GM23338 (cell line): ENCODE data around the gene MEIOSIN. TPM values are rescaled to one million over a fixed set of nuclear protein-coding genes. Genes with fewer than 3 reads are reported as not detected.

Source experiments
- ATAC-seq: fragments of 200-7000 bp; cut with Tn5 transposase; 3 replicates; pipeline ENCODE4 v1.9.1; 2020
- DNase-seq: peaks from one replicate; pipeline ENCODE4 v3.0.0-alpha.2; 2015; ENCODE audit warnings: low spot score
- H2AFZ ChIP-seq: fragments of 200-600 bp; sonication (generic); 2 replicates; pipeline ENCODE4 v1.8.0; 2016; ENCODE audit warnings: antibody characterized with exemption, mild to moderate bottlenecking, moderate library complexity
- H3F3A ChIP-seq: fragments of 200-600 bp; sonication (generic); replicated peaks from 2 replicates; pipeline ENCODE4 v1.8.0; 2017; ENCODE audit warnings: antibody characterized with exemption, mixed run types, low read depth
- H3K27ac ChIP-seq: fragments of 200-600 bp; sonication (generic); 2 replicates; pipeline ENCODE4 v1.6.1; 2016; ENCODE audit warnings: low read depth
- H3K27me3 ChIP-seq: fragments of 200-600 bp; sonication (generic); 2 replicates; pipeline ENCODE4 v1.8.0; 2016; ENCODE audit warnings: mild to moderate bottlenecking, mixed run types, moderate library complexity; ENCODE audit not compliant: insufficient read depth
- H3K36me3 ChIP-seq: fragments of 200-600 bp; sonication (generic); 2 replicates; pipeline ENCODE4 v1.8.0; 2016; ENCODE audit warnings: mild to moderate bottlenecking; ENCODE audit not compliant: insufficient read depth
- H3K4me1 ChIP-seq: fragments of 200-600 bp; sonication (generic); 2 replicates; pipeline ENCODE4 v1.8.0; 2016; ENCODE audit warnings: mild to moderate bottlenecking, moderate library complexity; ENCODE audit not compliant: insufficient read depth
- H3K4me2 ChIP-seq: fragments of 200-600 bp; sonication (generic); 2 replicates; pipeline ENCODE4 v1.7.1; 2017; ENCODE audit warnings: mixed run types
- H3K4me3 ChIP-seq: fragments of 200-600 bp; sonication (generic); 2 replicates; pipeline ENCODE4 v1.6.1; 2016; ENCODE audit warnings: mixed run types
- H3K79me2 ChIP-seq: fragments of 200-600 bp; sonication (generic); replicated peaks from 2 replicates; pipeline ENCODE4 v1.8.0; 2017; ENCODE audit warnings: mild to moderate bottlenecking; ENCODE audit not compliant: insufficient read depth
- H3K9me2 ChIP-seq: fragments of 200-600 bp; sonication (generic); 2 replicates; pipeline ENCODE4 v1.8.0; 2017; ENCODE audit not compliant: insufficient read depth
- H4K20me1 ChIP-seq: fragments of 200-600 bp; sonication (generic); replicated peaks from 2 replicates; pipeline ENCODE4 v1.8.0; 2017; ENCODE audit warnings: mild to moderate bottlenecking; ENCODE audit not compliant: insufficient read depth
- H3K27ac Mint-ChIP-seq: 2 replicates; pipeline ENCODE4 v1.8.0; 2020; ENCODE audit warnings: inconsistent platforms, mild to moderate bottlenecking, moderate library complexity, mixed read lengths
- H3K27me3 Mint-ChIP-seq: 3 replicates; pipeline ENCODE4 v1.8.0; 2022; ENCODE audit warnings: low read depth, mild to moderate bottlenecking, moderate library complexity, mixed read lengths, inconsistent platforms; ENCODE audit not compliant: insufficient read depth, poor library complexity
- H3K36me3 Mint-ChIP-seq: 3 replicates; pipeline ENCODE4 v1.8.0; 2021; ENCODE audit warnings: low read depth, mild to moderate bottlenecking, inconsistent platforms, moderate library complexity, mixed read lengths
- H3K4me1 Mint-ChIP-seq: 3 replicates; pipeline ENCODE4 v1.8.0; 2020; ENCODE audit warnings: mild to moderate bottlenecking, inconsistent platforms, mixed read lengths
- H3K4me3 Mint-ChIP-seq: 3 replicates; pipeline ENCODE4 v1.8.0; 2021; ENCODE audit warnings: moderate library complexity, mild to moderate bottlenecking, inconsistent platforms, mixed read lengths
- H3K9me3 Mint-ChIP-seq: 3 replicates; pipeline ENCODE4 v1.8.0; 2020; ENCODE audit warnings: moderate library complexity, mild to moderate bottlenecking, inconsistent platforms, mixed read lengths
- CTCF ChIP-seq, 2 experiments: fragments of 200-600 bp in 1 of 2; sonication (generic) in 1 of 2; conservative IDR thresholded peaks; 2 replicates each; pipeline versions ENCODE4 v1.5.1 to v1.6.1; 2016 to 2017; ENCODE audit warnings: antibody characterized with exemption in 2 of 2, low read depth in 2 of 2, mild to moderate bottlenecking in 2 of 2, moderate library complexity in 1 of 2
- EZH2 ChIP-seq: fragments of 200-600 bp; sonication (generic); IDR thresholded peaks from one replicate; pipeline ENCODE4 v1.8.0; 2017; ENCODE audit warnings: antibody characterized with exemption, mild to moderate bottlenecking, low read depth; ENCODE audit not compliant: unreplicated experiment
- EZH2phosphoT487 ChIP-seq: fragments of 200-600 bp; sonication (generic); IDR thresholded peaks from one replicate; pipeline ENCODE4 v1.8.1; 2018; ENCODE audit warnings: antibody characterized with exemption; ENCODE audit not compliant: unreplicated experiment
- JUNB ChIP-seq: IDR thresholded peaks from one replicate; pipeline ENCODE4 v1.6.1; 2016; ENCODE audit warnings: antibody characterized with exemption; ENCODE audit not compliant: unreplicated experiment
- POLR2AphosphoS5 ChIP-seq: IDR thresholded peaks from 2 replicates; pipeline ENCODE4 v1.6.1; 2016; ENCODE audit warnings: antibody characterized with exemption, low read depth
- STAT1 ChIP-seq: IDR thresholded peaks from one replicate; pipeline ENCODE4 v1.6.1; 2016; ENCODE audit warnings: antibody characterized with exemption; ENCODE audit not compliant: unreplicated experiment
- ZNF114 ChIP-seq: fragments of 250-450 bp; sonication (Bioruptor Pico); IDR thresholded peaks from 2 replicates; pipeline ENCODE4 v1.5.0; 2020; ENCODE audit warnings: mild to moderate bottlenecking, moderate library complexity
- ZNF331 ChIP-seq: fragments of 250-450 bp; sonication (Bioruptor Pico); IDR thresholded peaks from 2 replicates; pipeline ENCODE4 v1.5.0; 2020; ENCODE audit warnings: low read depth, mild to moderate bottlenecking, moderate library complexity
- polyA plus RNA-seq: library from polyadenylated mRNA; unstranded; fragments of >200 nt; fragmentation: Nextera tagmentation; extraction: Ambion mirVana; gene quantifications from 2 replicates; pipeline ENCODE4 v1.2.1, GENCODE V29; 2016
- total RNA-seq: library from RNA; depleted of rRNA; stranded (reverse); fragments of >200 nt; shearing (Covaris generic); gene quantifications from 2 replicates; pipeline ENCODE4 v1.2.3, GENCODE V29; 2014
- TF ChIP-seq, protein P1 (sequence below): fragments of 250-450 bp; sonication (Bioruptor Pico); IDR thresholded peaks from 2 replicates; pipeline ENCODE4 v1.5.0; 2020; ENCODE audit warnings: mild to moderate bottlenecking, moderate library complexity

Gene MEIOSIN
- total and polyA plus RNA-seq, 2 experiments from 2014 or later: 0.21 to 0.28 TPM

DNA sequence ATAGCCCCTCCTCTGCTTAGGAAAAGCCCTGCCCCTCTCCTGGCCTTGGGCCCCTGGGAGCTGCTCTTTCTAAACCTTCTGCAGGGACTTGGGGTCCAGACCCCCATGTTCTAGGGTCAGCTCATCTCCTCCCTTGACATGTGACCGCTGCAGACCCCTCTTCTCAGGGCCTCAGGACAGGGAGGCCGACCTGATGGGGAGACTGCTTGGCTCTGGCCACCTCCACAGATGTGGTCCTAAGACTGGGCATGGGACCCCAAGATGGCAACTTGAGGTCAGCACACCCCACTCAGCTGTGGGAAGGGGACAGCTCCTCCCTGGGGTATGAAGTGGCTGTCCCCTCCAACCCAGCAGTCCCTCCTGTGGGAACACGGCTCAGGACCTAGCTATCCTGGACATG, 39.7 kb downstream of the MEIOSIN start:
- peaks cover 39% of the 10 kb centered on the region for H3K27me3 Mint-ChIP-seq
- H3K9me3 Mint-ChIP-seq: no peaks in the 10 kb centered on the region; the same call in 2 of the 3 replicates
- Histone ChIP-seq H3K4me2 (no peak overlapping the region), H2AFZ (no peak overlapping the region), H3K36me3 (0 out of 2 replicates have a peak, but pooled peaks cover 3% of the 10 kb centered on the region), H3K9me2 (no peaks in the 10 kb centered on the region), H3F3A (peaks cover 28% of the 10 kb centered on the region), H3K27ac (no peak overlapping the region), H4K20me1 (peaks cover 3% of the 10 kb centered on the region; the same call in 1 of the 2 replicates), H3K4me3 (no peak overlapping the region), H3K4me1 (peaks cover 9% of the 10 kb centered on the region; the same call in 1 of the 2 replicates), H3K79me2 (no peaks in the 10 kb centered on the region), H3K27me3 (no peaks in the 10 kb centered on the region)
- no peak overlapping the region for H3K27ac Mint-ChIP-seq
- no peak for ATAC-seq
- no peak for DNase-seq
- TF ChIP-seq, protein P1, sequence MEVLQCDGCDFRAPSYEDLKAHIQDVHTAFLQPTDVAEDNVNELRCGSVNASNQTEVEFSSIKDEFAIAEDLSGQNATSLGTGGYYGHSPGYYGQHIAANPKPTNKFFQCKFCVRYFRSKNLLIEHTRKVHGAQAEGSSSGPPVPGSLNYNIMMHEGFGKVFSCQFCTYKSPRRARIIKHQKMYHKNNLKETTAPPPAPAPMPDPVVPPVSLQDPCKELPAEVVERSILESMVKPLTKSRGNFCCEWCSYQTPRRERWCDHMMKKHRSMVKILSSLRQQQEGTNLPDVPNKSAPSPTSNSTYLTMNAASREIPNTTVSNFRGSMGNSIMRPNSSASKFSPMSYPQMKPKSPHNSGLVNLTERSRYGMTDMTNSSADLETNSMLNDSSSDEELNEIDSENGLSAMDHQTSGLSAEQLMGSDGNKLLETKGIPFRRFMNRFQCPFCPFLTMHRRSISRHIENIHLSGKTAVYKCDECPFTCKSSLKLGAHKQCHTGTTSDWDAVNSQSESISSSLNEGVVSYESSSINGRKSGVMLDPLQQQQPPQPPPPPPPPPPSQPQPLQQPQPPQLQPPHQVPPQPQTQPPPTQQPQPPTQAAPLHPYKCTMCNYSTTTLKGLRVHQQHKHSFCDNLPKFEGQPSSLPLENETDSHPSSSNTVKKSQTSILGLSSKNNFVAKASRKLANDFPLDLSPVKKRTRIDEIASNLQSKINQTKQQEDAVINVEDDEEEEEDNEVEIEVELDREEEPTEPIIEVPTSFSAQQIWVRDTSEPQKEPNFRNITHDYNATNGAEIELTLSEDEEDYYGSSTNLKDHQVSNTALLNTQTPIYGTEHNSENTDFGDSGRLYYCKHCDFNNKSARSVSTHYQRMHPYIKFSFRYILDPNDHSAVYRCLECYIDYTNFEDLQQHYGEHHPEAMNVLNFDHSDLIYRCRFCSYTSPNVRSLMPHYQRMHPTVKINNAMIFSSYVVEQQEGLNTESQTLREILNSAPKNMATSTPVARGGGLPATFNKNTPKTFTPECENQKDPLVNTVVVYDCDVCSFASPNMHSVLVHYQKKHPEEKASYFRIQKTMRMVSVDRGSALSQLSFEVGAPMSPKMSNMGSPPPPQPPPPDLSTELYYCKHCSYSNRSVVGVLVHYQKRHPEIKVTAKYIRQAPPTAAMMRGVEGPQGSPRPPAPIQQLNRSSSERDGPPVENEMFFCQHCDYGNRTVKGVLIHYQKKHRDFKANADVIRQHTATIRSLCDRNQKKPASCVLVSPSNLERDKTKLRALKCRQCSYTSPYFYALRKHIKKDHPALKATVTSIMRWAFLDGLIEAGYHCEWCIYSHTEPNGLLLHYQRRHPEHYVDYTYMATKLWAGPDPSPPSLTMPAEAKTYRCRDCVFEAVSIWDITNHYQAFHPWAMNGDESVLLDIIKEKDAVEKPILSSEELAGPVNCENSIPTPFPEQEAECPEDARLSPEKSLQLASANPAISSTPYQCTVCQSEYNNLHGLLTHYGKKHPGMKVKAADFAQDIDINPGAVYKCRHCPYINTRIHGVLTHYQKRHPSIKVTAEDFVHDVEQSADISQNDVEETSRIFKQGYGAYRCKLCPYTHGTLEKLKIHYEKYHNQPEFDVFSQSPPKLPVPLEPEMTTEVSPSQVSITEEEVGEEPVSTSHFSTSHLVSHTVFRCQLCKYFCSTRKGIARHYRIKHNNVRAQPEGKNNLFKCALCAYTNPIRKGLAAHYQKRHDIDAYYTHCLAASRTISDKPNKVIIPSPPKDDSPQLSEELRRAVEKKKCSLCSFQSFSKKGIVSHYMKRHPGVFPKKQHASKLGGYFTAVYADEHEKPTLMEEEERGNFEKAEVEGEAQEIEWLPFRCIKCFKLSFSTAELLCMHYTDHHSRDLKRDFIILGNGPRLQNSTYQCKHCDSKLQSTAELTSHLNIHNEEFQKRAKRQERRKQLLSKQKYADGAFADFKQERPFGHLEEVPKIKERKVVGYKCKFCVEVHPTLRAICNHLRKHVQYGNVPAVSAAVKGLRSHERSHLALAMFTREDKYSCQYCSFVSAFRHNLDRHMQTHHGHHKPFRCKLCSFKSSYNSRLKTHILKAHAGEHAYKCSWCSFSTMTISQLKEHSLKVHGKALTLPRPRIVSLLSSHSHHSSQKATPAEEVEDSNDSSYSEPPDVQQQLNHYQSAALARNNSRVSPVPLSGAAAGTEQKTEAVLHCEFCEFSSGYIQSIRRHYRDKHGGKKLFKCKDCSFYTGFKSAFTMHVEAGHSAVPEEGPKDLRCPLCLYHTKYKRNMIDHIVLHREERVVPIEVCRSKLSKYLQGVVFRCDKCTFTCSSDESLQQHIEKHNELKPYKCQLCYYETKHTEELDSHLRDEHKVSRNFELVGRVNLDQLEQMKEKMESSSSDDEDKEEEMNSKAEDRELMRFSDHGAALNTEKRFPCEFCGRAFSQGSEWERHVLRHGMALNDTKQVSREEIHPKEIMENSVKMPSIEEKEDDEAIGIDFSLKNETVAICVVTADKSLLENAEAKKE (CRISPR knock-in tag): no peak
- TF ChIP-seq JUNB: no peak
- 0 out of 2 replicates have a peak, but pooled peaks have one; percentile 1 for TF ChIP-seq POLR2AphosphoS5
- H3K4me1 Mint-ChIP-seq: peaks cover 15% of the 10 kb centered on the region
- H3K36me3 Mint-ChIP-seq: peaks cover 40% of the 10 kb centered on the region
- no peak overlapping the region for H3K4me3 Mint-ChIP-seq

DNA sequence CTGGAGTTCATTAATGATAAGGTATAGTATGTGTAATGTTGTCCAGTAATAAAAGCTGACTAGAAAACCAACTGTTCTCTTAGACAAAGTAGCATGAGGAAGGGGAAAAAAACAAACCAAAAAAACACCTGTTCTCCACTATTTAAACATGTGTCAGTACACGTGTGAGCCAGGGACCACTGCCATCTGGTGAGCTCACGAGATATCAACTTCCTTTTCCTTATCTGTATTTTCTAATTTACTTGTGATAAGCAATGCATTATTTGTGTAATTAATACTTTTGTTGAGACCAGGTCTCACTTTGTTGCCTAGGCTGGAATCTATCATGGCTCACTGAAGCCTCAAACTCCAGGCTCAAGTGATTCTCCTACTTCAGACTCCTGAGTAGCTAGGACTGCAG, 40.1 kb downstream of the MEIOSIN start:
- peaks cover 41% of the 10 kb centered on the region for H3K27me3 Mint-ChIP-seq
- no peak overlapping the region for H2AFZ ChIP-seq
- peaks cover 43% of the 10 kb centered on the region for H3K36me3 Mint-ChIP-seq
- H3K27ac ChIP-seq: no peak overlapping the region
- no peaks in the 10 kb centered on the region for H3K79me2 ChIP-seq
- peaks cover 3% of the 10 kb centered on the region; the same call in 1 of the 2 replicates for H4K20me1 ChIP-seq
- ATAC-seq (no peak), DNase-seq (no peak)
- 0 out of 2 replicates have a peak, but pooled peaks cover 3% of the 10 kb centered on the region for H3K36me3 ChIP-seq
- peaks cover 16% of the 10 kb centered on the region for H3K4me1 Mint-ChIP-seq
- H3K27ac Mint-ChIP-seq: no peak overlapping the region
- H3K4me2 ChIP-seq: no peak overlapping the region
- no peak overlapping the region for H3K4me3 ChIP-seq
- H3K9me3 Mint-ChIP-seq: no peaks in the 10 kb centered on the region; the same call in 2 of the 3 replicates
- peaks cover 9% of the 10 kb centered on the region; the same call in 1 of the 2 replicates for H3K4me1 ChIP-seq
- no peak overlapping the region for H3K4me3 Mint-ChIP-seq
- peaks cover 27% of the 10 kb centered on the region for H3F3A ChIP-seq
- no peaks in the 10 kb centered on the region for H3K27me3 ChIP-seq
- no peaks in the 10 kb centered on the region for H3K9me2 ChIP-seq
- TF ChIP-seq POLR2AphosphoS5 (no peak), EZH2 (no peak), ZNF331 (CRISPR knock-in tag) (no peak), STAT1 (no peak), CTCF (conservative IDR thresholded peaks at IDR 0.05; ENCODE audit: low read depth in 2 of 2) (no peak), ZNF114 (CRISPR knock-in tag) (no peak), EZH2phosphoT487 (no peak)
